Measurements from ENCODE around the gene HNRNPUL2.
A peak's percentile ranks its signal among the peaks of the same experiment; 100 is the strongest.
"Not testable (repeated sequence)": the region's sequence is repeated elsewhere in the genome, so short reads cannot be mapped to it uniquely, and the experiment has no call there.

HNRNPUL2 gene

GRCh38 chr11:62703921-62704320 is 23.3 kb downstream of the HNRNPUL2 start:
- not testable (repeated sequence) for DNase-seq (ENCODE audit: low spot score)

- DNase-seq (ENCODE audit: low spot score): no peak
Measured at GRCh38 chr11:62702246-62702645, 25.0 kb downstream of the HNRNPUL2 start.

GRCh38 chr11:62694455-62695167 is 32.6 kb downstream of the HNRNPUL2 start:
- peak; percentile 70 for DNase-seq (ENCODE audit: low spot score)

- not testable (repeated sequence) for DNase-seq (ENCODE audit: low spot score)
Measured at GRCh38 chr11:62693624-62694023, 33.6 kb downstream of the HNRNPUL2 start.

GRCh38 chr11:62689421-62690183 is 37.7 kb downstream of the HNRNPUL2 start, which contains the start of gene LRRN4CL:
LRRN4CL (minus strand) TSS chr11:62689530; CDS start chr11:62688508, 1,022 bp downstream.
- no peak for DNase-seq (ENCODE audit: low spot score)

GRCh38 chr11:62688491-62688890 is 38.8 kb downstream of the HNRNPUL2 start:
- DNase-seq (ENCODE audit: low spot score): peak; percentile 24

- DNase-seq (ENCODE audit: low spot score): no peak
Measured at GRCh38 chr11:62687508-62688396, 39.5 kb downstream of the HNRNPUL2 start.

- no peak for DNase-seq (ENCODE audit: low spot score)
Measured at GRCh38 chr11:62682518-62682917, 44.7 kb downstream of the HNRNPUL2 start.

GRCh38 chr11:62680825-62681240 is 46.4 kb downstream of the HNRNPUL2 start:
- DNase-seq (ENCODE audit: low spot score): peak; percentile 71

GRCh38 chr11:62678770-62679696 is 48.2 kb downstream of the HNRNPUL2 start, which contains the start of gene UBXN1:
UBXN1 (minus strand) TSS chr11:62679073; CDS start chr11:62678923, 150 bp downstream.
- peak; percentile 85 for DNase-seq (ENCODE audit: low spot score)

GRCh38 chr11:62678433-62678769 is 48.9 kb downstream of the HNRNPUL2 start:
- no peak for DNase-seq (ENCODE audit: low spot score)

- DNase-seq (ENCODE audit: low spot score): no peak
Measured at GRCh38 chr11:62677714-62678113, 49.5 kb downstream of the HNRNPUL2 start.

- no peak for DNase-seq (ENCODE audit: low spot score)
Measured at GRCh38 chr11:62677156-62677555, 50.1 kb downstream of the HNRNPUL2 start.

GRCh38 chr11:62676698-62677097 is 50.6 kb downstream of the HNRNPUL2 start:
- no peak for DNase-seq (ENCODE audit: low spot score)

GRCh38 chr11:62675415-62675814 is 51.8 kb downstream of the HNRNPUL2 start:
- DNase-seq (ENCODE audit: low spot score): not testable (repeated sequence)

GRCh38 chr11:62673196-62673525 is 54.1 kb downstream of the HNRNPUL2 start:
- no peak for DNase-seq (ENCODE audit: low spot score)

GRCh38 chr11:62671608-62672389 is 55.5 kb downstream of the HNRNPUL2 start, which contains the start of the genes LBHD1 and UQCC3:
LBHD1 (minus strand) TSS chr11:62672267; CDS start chr11:62670031, 2,236 bp downstream.
UQCC3 (plus strand) TSS chr11:62671673; CDS start chr11:62671746, 73 bp downstream.
- peak; percentile 86 for DNase-seq (ENCODE audit: low spot score)

GRCh38 chr11:62671236-62671607 is 56.0 kb downstream of the HNRNPUL2 start:
- DNase-seq (ENCODE audit: low spot score): no peak

GRCh38 chr11:62669420-62670161 is 57.7 kb downstream of the HNRNPUL2 start:
- DNase-seq (ENCODE audit: low spot score): no peak

Data from kidney tubule cell (primary cell).